Measurements from ENCODE around the gene NLRP6.
A peak's percentile ranks its signal among the peaks of the same experiment; 100 is the strongest.

The NLRP6 gene

DNA sequence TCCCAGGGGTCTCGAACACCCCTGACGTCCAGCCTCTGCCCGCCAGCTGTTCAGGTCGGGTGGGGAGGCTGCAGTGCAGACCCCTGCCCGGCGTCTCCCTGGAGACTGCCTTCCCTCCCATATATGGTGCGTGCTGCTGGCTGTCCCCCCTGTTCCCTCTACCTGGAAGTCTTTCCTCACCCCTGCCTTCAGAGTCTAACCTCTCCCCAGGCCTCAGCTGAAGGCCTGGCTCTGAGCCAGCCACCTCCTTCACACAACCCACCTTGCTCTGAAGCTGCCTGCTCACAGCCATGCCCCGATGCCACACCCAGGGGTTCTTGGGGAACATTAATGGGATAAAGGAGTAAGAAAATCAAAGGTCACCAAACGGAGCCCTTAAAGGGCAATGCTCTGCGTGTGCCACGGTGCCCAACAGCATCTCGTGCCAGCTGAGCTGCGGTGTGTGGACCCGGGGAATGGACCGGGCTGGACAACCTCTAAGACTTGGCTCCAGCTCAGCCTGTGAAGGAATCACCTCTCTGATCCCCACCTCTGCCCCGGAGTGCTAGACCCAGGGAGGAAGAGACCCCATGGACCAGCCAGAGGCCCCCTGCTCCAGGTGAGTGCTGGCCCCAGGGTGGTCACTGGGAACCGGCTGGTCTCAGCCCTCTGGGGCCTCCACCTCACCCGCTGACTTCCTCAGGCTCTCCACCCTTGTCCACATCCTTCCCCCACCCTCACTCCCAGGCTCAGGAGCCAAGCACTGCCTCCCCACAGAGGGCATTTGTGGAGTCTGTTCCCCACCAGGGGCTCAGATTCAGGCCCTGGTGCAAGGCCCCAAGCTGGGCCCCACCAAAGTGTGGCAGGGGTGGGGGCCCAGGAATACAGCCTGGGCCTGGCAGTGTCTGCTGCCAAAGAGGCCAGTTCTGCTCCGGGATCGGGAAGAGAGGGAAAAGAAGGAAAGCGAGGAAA is at the start of gene NLRP6:
Gene NLRP6, plus strand, starts transcription at position 407 of the 951 bp plus-strand sequence. Its CDS starts 163 bp downstream, at position 570.
- peak; percentile 10 for DNase-seq (ENCODE audit: low spot score)
- TF ChIP-seq, protein P1, sequence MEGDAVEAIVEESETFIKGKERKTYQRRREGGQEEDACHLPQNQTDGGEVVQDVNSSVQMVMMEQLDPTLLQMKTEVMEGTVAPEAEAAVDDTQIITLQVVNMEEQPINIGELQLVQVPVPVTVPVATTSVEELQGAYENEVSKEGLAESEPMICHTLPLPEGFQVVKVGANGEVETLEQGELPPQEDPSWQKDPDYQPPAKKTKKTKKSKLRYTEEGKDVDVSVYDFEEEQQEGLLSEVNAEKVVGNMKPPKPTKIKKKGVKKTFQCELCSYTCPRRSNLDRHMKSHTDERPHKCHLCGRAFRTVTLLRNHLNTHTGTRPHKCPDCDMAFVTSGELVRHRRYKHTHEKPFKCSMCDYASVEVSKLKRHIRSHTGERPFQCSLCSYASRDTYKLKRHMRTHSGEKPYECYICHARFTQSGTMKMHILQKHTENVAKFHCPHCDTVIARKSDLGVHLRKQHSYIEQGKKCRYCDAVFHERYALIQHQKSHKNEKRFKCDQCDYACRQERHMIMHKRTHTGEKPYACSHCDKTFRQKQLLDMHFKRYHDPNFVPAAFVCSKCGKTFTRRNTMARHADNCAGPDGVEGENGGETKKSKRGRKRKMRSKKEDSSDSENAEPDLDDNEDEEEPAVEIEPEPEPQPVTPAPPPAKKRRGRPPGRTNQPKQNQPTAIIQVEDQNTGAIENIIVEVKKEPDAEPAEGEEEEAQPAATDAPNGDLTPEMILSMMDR (IDR thresholded peaks at IDR 0.05; ENCODE audit: extremely low read depth, missing control alignments) = no peak

DNA sequence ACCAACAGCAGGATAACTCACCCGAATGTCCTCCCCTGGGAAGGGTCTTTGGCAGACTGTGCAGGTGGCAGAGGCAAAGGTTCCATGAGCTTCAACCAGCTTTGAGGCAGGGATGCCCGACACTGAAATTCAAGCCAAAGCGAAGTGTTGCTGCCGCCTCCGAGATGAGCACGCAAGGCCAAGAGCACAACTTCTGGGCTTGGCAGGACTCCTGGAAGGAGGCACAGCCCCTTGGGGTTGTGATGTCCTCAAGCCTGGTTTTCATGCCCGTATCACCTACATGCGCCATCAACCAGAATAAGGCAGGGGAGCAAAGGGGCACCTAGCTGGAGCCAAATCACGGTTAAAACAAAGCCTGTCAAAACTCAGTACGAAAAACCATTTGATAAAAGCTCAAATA is 47.8 kb upstream of the NLRP6 start:
- TF ChIP-seq, protein P1 (IDR thresholded peaks at IDR 0.05; ENCODE audit: extremely low read depth, missing control alignments) = no peak
- DNase-seq (ENCODE audit: low spot score) = no peak

DNA sequence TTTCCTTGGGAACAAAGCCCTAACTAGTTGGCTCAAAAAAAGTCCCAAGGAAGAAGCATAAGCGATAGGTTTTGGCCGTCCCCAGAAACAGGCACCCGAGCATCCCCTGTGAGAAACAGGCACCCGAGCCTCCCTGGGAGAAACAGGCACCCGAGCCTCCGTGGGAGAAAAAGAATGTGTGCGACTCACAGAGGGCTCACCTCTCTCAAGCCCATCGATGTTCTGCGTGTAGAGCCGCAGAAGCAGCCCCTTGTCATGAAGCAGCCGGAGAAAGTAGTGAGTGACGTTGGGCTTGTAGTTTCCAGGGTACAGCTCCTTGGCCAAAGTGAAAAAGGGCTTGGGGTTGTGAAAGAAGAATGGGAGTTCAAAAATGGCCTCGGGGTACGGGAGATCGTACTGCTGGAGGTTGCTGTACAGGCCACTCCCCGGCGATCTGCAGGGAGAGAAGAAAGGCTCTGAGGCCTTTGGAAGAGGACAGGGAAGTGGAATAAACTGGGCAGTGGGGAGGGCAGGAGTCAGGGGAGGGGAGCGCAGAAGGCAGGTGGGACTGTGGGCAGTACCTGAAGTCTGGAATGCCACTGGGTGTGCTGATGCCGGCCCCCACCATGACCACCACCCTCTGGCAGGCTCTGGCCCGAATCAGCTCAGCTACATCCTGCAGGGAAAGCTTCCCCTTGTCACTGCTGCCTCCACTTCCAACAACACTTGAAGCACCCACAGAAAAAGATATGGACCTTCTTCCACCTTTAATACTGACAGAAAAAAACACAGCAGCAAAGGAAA is 45.2 kb upstream of the NLRP6 start:
- no peak for DNase-seq (ENCODE audit: low spot score)
- TF ChIP-seq, protein P1 (IDR thresholded peaks at IDR 0.05; ENCODE audit: extremely low read depth, missing control alignments) = no peak

DNA sequence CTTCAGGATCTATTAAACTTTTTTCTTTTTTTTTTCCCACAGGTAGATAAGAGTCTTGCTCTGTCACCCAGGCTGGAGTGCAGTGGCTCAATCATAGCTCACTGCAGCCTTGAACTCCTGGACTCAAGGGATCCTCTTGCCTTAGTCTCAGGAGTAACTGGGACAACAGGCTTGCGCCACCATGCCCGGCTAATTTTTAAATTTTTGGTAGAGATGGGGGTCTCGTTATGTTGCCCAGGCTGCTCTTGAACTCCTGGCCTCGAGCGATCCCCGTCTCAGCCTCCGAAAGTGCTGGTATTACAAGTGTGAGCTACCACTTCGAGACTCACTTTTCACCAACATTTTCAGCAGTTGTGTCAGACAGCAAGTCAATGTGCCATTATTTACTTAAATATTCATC is 43.0 kb upstream of the NLRP6 start:
- no peak for DNase-seq (ENCODE audit: low spot score)
- TF ChIP-seq, protein P1 (IDR thresholded peaks at IDR 0.05; ENCODE audit: extremely low read depth, missing control alignments) = no peak

DNA sequence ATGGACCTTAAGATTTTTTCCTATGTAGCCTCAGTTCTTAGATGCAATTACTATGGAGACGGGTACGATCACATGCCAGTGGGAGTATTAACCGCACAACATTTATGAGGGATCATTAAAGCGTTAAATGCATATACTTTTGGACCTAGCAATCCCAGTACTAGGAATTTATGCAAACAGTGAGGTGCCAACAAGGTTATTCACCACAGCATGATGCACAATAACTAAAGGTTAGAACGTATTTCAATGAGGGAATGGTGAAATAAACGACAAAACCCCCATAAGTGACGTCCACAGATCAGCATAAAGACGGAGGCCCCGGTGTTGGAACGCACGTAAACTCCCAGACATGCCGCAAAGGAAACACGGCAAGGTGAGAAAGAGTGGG is 42.6 kb upstream of the NLRP6 start:
- TF ChIP-seq, protein P1 (IDR thresholded peaks at IDR 0.05; ENCODE audit: extremely low read depth, missing control alignments) = no peak
- peak; percentile 63 for DNase-seq (ENCODE audit: low spot score)

DNA sequence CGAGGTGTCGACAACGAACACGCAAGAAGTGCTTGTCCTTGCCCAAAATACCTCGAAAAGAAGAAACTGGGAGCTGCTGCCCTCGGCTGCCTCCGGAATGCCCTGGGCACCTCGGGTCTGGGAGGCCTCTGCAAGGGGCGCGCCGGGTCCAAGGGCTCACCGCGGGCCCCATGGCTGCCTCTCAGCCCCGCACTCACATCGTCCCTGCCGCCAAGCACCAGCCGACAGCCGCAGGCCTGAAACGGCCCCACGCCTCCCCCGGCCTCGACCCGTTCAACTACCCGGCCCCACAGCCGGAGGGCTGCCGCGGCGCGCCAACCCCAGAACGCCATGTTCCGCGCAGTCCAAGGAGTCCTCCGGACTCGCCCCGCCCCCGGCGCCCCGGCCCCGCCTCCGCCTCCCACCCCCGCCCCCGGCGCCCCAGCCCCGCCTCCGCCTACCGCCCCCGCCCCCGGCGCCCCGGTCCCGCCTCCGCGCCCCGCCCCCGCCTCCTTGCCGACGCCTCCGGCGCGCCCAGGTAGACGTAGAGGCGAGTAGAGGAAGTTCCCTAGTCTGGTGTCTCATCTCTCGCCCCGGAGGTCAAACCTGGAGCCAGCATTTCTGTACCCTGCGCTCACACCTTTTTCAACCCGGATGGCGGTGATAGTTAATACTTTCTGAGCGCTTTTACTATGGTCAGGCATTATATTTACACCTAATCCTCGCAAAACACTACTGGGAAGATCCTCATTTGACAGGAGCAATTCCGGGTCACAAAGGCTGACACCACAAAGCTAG is 42.0 kb upstream of the NLRP6 start, which contains the start of gene SIRT3:
Gene SIRT3, minus strand, starts transcription at position 346 of the 777 bp plus-strand sequence. Its CDS starts 14 bp downstream, at position 332.
- DNase-seq (ENCODE audit: low spot score) = peak; percentile 98
- TF ChIP-seq, protein P1 (IDR thresholded peaks at IDR 0.05; ENCODE audit: extremely low read depth, missing control alignments) = no peak
